ENCODE results near the gene MYCBPAP. TPM values are rescaled to one million over a fixed set of nuclear protein-coding genes. Genes with fewer than 3 reads are reported as not detected.
A peak's percentile ranks its signal among the peaks of the same experiment; 100 is the strongest.

The MYCBPAP gene, protein sequence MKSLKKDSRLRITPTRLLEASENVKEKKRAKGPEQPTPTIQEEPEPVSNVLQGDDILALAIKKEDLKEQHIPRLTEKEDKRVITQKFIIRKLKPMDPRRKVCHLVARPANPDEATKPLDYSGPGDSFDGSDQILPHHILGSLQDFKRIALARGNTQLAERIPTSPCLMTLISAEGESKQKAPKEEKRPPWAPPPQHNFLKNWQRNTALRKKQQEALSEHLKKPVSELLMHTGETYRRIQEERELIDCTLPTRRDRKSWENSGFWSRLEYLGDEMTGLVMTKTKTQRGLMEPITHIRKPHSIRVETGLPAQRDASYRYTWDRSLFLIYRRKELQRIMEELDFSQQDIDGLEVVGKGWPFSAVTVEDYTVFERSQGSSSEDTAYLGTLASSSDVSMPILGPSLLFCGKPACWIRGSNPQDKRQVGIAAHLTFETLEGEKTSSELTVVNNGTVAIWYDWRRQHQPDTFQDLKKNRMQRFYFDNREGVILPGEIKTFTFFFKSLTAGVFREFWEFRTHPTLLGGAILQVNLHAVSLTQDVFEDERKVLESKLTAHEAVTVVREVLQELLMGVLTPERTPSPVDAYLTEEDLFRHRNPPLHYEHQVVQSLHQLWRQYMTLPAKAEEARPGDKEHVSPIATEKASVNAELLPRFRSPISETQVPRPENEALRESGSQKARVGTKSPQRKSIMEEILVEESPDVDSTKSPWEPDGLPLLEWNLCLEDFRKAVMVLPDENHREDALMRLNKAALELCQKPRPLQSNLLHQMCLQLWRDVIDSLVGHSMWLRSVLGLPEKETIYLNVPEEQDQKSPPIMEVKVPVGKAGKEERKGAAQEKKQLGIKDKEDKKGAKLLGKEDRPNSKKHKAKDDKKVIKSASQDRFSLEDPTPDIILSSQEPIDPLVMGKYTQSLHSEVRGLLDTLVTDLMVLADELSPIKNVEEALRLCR
- total RNA-seq (1 to 10 TPM in 4 of 5 experiments, under 1 TPM in 1; 0.90 to 9.0 (median 8.6) TPM), polyA plus RNA-seq (under 1 TPM in 1 of 2 donors, not detected in 1; 0.59 TPM), total RNA-seq (2.8 reads per million, percentile 15 among the genes with 10 or more reads in this experiment)

DNA sequence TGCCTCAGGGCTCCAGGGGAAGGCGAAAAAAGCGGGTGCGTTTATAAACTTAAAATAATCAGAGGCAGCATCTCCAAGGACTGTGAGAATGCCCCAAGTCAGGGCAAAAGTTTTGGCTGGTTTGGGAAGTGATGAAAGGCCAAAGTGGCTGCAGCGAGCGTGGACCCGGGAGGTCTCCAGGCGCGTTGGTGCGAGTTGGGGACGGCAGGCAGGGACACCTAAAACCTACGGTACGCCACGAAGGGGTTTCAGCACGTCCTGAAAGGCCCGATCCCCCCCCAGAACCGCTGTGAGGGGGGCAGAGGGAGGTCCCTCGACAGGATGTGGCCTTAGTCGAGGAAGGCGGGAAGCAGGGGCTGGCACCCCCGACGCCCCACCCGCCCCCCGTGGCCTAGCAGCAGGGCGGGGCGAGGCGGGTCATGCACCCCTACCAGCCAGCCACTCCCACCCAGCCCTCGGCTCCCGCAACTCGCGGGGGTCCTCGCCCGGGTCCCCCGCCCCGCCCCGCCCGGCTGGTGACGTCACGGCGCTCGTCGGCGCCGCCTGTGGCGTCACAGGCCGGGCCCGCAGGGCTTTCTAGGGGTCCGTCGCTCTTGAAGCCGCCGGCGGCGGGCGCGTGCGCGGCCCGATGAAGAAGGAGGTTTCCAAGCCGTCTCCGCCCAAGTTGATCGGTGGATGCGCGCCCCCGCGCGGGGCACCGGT, at the start of gene MYCBPAP:
Gene MYCBPAP, plus strand, starts transcription at position 569 of the 702 bp plus-strand sequence. CDS start 236 bp downstream, outside the sequence.
- H3K36me3 Mint-ChIP-seq: peaks cover 0 to 3% (median 0%) of the 10 kb centered on the region in 5 donors
- H3K27me3 Mint-ChIP-seq: peaks cover 0 to 9% (median 0%) of the 10 kb centered on the region in 5 donors
- CTCF ChIA-PET: interaction anchor here (0.7 kb wide), 1 partner anchor 24 kb away, joined by 3 read pairs; no protein-coding TSS in a partner anchor
- POLR2A ChIA-PET: no interaction called here
- H3K4me1 Mint-ChIP-seq: peaks cover 0 to 52% (median 40%) of the 10 kb centered on the region in 7 donors
- peak within 1 kb of the TSS; percentile 84 to 96 (median 93) for H3K4me3 Mint-ChIP-seq
- DNase-seq: peak; percentile 64 to 85 (median 71)
- H3K4me3 ChIP-seq (ENCODE audit: low read length): peak within 1 kb of the TSS; percentile 71
- H3K27me3 ChIP-seq (ENCODE audit: control insufficient read depth in 2 of 2, insufficient read depth in 2 of 2, low read length in 2 of 2): no peaks in the 10 kb centered on the region
- ATAC-seq: peak; percentile 88
- H3K4me1 ChIP-seq (ENCODE audit: control insufficient read depth in 2 of 2, insufficient read depth in 2 of 2, low read length in 2 of 2): peaks cover 10 to 14% of the 10 kb centered on the region in 2 donors
- H3K9me3 Mint-ChIP-seq: no peaks in the 10 kb centered on the region
- no peaks in the 10 kb centered on the region for H3K9me3 ChIP-seq (ENCODE audit: control insufficient read depth in 2 of 3, low read length in 3 of 3)
- H3K36me3 ChIP-seq (ENCODE audit: control insufficient read depth in 2 of 3, insufficient read depth in 3 of 3, low read length in 3 of 3): no peaks in the 10 kb centered on the region
- intact Hi-C loops (cut with micrococcal nuclease): loop anchor here in 1 of 2 donors (1.0 to 2.0 kb wide), 2 partner anchors 30 to 35 kb away; partner anchors contain the start of gene RSAD1
- H3K27ac ChIP-seq (ENCODE audit: low read depth, low read length): peak within 1 kb of the TSS; percentile 75
- H3K27ac Mint-ChIP-seq: peak within 1 kb of the TSS; percentile 88 to 97 (median 94)

DNA sequence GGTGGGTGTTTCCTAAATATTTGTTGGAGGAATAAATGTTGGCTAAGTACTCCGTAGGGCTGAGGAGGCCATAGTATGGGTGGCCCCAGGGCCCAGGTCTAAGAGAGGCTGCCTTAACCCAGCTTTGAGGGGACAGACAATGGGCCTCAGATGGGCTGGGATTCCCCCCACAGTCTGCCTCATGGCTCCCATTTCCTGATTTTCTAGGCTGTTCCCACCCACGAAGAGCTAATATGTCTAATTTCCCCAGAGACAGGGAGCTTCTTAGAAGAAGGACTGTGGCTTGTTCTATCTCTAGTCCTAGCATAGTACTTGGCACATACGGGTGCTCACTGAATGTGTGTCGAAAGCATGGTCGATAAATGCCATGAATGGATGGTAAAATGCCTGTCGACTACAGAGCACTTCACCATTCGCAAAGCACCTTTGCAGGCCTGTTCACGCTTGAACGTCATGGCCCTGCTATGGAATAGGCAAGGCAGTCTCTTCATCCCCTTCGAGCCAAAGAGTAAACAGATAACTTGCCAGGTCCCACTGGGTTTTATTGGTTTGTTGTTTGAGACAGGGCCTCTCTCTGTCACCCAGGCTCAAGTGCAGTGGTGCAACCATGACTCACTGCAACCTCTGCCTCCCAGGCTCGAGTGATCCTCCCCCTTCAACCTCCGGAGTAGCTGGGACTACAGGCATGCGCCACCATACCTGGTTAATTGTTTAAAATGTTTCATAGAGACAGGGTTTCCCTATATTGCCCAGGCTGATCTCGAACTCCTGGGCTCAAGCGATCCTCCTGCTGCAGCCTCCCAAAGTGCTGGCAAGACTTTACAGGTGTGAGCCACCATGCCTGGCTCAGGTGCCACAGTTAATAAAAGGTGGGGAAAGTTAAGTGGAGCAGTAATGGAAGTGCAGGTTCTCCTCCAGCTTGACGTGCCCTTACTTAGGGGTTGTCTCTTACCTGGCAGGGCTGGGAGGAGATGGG, 49.2 kb upstream of the MYCBPAP start:
- peaks cover 0 to 2% (median 0%) of the 10 kb centered on the region in 7 donors for H3K4me1 Mint-ChIP-seq
- H3K9me3 Mint-ChIP-seq: no peaks in the 10 kb centered on the region
- Histone ChIP-seq H3K36me3 (ENCODE audit: control insufficient read depth in 2 of 3, insufficient read depth in 3 of 3, low read length in 3 of 3) (no peaks in the 10 kb centered on the region), H3K4me3 (ENCODE audit: low read length) (no peak overlapping the region), H3K4me1 (ENCODE audit: control insufficient read depth in 2 of 2, insufficient read depth in 2 of 2, low read length in 2 of 2) (no peaks in the 10 kb centered on the region), H3K9me3 (ENCODE audit: control insufficient read depth in 2 of 3, low read length in 3 of 3) (no peaks in the 10 kb centered on the region), H3K27me3 (ENCODE audit: control insufficient read depth in 2 of 2, insufficient read depth in 2 of 2, low read length in 2 of 2) (no peaks in the 10 kb centered on the region), H3K27ac (ENCODE audit: low read depth, low read length) (no peak overlapping the region)
- H3K4me3 Mint-ChIP-seq: no peak overlapping the region
- ChIA-PET CTCF (no interaction called here), POLR2A (no interaction called here)
- intact Hi-C loops (cut with micrococcal nuclease): no loop called here
- ATAC-seq: no peak
- DNase-seq: no peak
- H3K27me3 Mint-ChIP-seq: no peaks in the 10 kb centered on the region
- H3K36me3 Mint-ChIP-seq: peaks cover 0 to 4% (median 0%) of the 10 kb centered on the region in 5 donors
- peak overlapping the region in 1 of 9 donors; percentile 28 for H3K27ac Mint-ChIP-seq

DNA sequence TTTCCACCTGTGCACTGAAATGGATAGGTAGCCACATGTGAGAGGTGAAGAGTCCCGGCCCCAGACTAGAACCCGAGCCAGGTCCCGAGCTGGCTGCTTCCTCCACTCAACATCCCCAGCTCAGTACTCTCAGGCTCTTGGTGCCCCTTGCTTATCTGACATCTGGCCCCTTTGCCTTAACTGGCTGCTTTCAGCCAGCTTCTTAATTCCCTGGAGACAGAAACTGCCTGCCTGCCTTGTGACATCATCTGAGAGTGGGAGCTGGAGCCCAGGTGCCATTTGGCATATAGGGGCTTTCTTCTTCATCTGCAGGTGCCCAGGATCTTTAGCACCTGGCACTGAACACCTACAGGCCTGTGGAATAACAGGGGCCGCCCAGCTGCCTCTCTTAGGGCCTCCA, 48.5 kb upstream of the MYCBPAP start:
- POLR2A ChIA-PET: no interaction called here
- no peaks in the 10 kb centered on the region for H3K27me3 Mint-ChIP-seq

DNA sequence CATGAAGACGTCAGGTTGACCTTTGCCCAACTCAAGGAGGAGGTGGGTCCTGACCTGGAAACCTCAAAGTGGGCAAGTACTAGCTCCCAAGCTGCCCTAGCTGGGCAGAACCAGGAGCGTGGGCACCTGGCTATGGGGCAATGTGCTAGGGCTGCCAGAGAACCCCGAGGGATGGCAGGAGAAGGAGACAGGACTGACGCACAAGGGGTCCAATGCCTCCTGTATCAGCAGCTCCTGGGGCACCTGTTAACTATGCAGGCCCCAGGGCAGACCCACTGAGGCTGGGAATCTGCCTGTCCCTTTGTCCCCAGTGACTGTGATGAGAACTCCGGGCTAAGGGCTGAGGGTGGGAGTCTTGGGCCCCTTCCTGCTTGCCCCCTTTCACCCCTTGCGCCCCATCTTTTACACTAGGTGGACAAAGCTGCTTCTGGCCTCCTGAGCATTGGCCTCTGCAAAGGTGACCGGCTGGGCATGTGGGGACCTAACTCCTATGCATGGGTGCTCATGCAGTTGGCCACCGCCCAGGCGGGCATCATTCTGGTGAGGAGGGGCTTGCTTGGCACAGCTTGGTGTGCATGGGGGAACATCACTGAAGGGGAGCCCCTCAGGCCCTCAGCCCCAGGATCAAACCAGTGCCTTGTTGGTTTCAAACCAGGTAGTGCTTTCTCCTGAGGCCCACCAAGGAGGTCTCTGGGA, 47.3 kb upstream of the MYCBPAP start:
- no peaks in the 10 kb centered on the region for H3K9me3 ChIP-seq (ENCODE audit: control insufficient read depth in 2 of 3, low read length in 3 of 3)
- ATAC-seq (no peak), DNase-seq (no peak)
- H3K27me3 ChIP-seq (ENCODE audit: control insufficient read depth in 2 of 2, insufficient read depth in 2 of 2, low read length in 2 of 2): no peaks in the 10 kb centered on the region
- H3K27ac Mint-ChIP-seq: no peak overlapping the region
- peaks cover 0 to 2% (median 0%) of the 10 kb centered on the region in 7 donors for H3K4me1 Mint-ChIP-seq
- no peak overlapping the region for H3K27ac ChIP-seq (ENCODE audit: low read depth, low read length)
- ChIA-PET CTCF (no interaction called here), POLR2A (no interaction called here)
- intact Hi-C loops (cut with micrococcal nuclease): no loop called here
- H3K27me3 Mint-ChIP-seq: no peaks in the 10 kb centered on the region
- H3K36me3 Mint-ChIP-seq: peaks cover 0 to 6% (median 0%) of the 10 kb centered on the region in 5 donors
- peaks cover 0 to 3% (median 0%) of the 10 kb centered on the region in 11 donors for H3K9me3 Mint-ChIP-seq
- no peaks in the 10 kb centered on the region for H3K4me1 ChIP-seq (ENCODE audit: control insufficient read depth in 2 of 2, insufficient read depth in 2 of 2, low read length in 2 of 2)
- H3K36me3 ChIP-seq (ENCODE audit: control insufficient read depth in 2 of 3, insufficient read depth in 3 of 3, low read length in 3 of 3): no peaks in the 10 kb centered on the region
- no peak overlapping the region for H3K4me3 Mint-ChIP-seq
- H3K4me3 ChIP-seq (ENCODE audit: low read length): no peak overlapping the region

More for the DNA sequence above, 48.5 kb upstream of the MYCBPAP start:
- Mint-ChIP-seq H3K36me3 (peaks cover 0 to 4% (median 0%) of the 10 kb centered on the region in 5 donors), H3K4me1 (peaks cover 0 to 2% (median 0%) of the 10 kb centered on the region in 7 donors), H3K27ac (no peak overlapping the region), H3K9me3 (no peaks in the 10 kb centered on the region), H3K4me3 (no peak overlapping the region)
- ATAC-seq: no peak
- Histone ChIP-seq H3K36me3 (ENCODE audit: control insufficient read depth in 2 of 3, insufficient read depth in 3 of 3, low read length in 3 of 3) (no peaks in the 10 kb centered on the region), H3K9me3 (ENCODE audit: control insufficient read depth in 2 of 3, low read length in 3 of 3) (no peaks in the 10 kb centered on the region), H3K27ac (ENCODE audit: low read depth, low read length) (no peak overlapping the region), H3K4me3 (ENCODE audit: low read length) (no peak overlapping the region), H3K27me3 (ENCODE audit: control insufficient read depth in 2 of 2, insufficient read depth in 2 of 2, low read length in 2 of 2) (no peaks in the 10 kb centered on the region), H3K4me1 (ENCODE audit: control insufficient read depth in 2 of 2, insufficient read depth in 2 of 2, low read length in 2 of 2) (no peaks in the 10 kb centered on the region)
- CTCF ChIA-PET: no interaction called here
- intact Hi-C loops (cut with micrococcal nuclease): no loop called here
- DNase-seq: no peak

DNA sequence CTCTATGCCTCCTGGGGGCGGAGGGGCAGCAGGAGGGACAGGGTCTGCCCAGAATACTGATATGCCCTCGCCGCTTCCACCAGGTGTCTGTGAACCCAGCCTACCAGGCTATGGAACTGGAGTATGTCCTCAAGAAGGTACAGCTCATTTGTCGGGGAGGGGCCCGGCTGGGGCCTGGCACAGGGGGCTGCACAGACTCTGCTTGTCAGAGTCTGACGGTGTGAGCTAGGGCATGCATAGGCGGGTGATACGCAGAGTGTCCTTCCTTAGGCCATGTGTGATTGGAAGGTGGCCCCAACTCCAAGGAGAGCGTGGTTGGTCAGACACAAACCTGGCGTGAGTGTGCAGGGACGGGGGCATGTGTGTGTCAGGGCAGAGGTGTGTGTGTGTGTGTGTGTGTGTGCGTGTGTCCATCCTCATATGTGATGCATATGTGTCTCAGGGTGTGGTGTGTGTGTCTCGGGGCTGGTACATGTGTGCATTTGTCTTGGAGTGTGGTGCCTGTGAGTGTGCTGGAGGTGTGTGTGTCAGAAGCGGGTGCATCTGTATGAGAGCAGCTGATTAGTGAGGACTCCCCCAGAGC, 46.6 kb upstream of the MYCBPAP start:
- Histone ChIP-seq H3K27ac (ENCODE audit: low read depth, low read length) (no peak overlapping the region), H3K9me3 (ENCODE audit: control insufficient read depth in 2 of 3, low read length in 3 of 3) (no peaks in the 10 kb centered on the region), H3K4me3 (ENCODE audit: low read length) (no peak overlapping the region), H3K36me3 (ENCODE audit: control insufficient read depth in 2 of 3, insufficient read depth in 3 of 3, low read length in 3 of 3) (no peaks in the 10 kb centered on the region), H3K27me3 (ENCODE audit: control insufficient read depth in 2 of 2, insufficient read depth in 2 of 2, low read length in 2 of 2) (no peaks in the 10 kb centered on the region), H3K4me1 (ENCODE audit: control insufficient read depth in 2 of 2, insufficient read depth in 2 of 2, low read length in 2 of 2) (no peaks in the 10 kb centered on the region)
- Mint-ChIP-seq H3K27ac (peak overlapping the region in 1 of 9 donors; percentile 21), H3K4me1 (peaks cover 0 to 2% (median 0%) of the 10 kb centered on the region in 7 donors), H3K36me3 (peaks cover 0 to 6% (median 0%) of the 10 kb centered on the region in 5 donors), H3K9me3 (peaks cover 0 to 3% (median 0%) of the 10 kb centered on the region in 11 donors), H3K4me3 (no peak overlapping the region), H3K27me3 (no peaks in the 10 kb centered on the region)
- ATAC-seq (no peak), DNase-seq (no peak)
- CTCF ChIA-PET: no interaction called here
- intact Hi-C loops (cut with micrococcal nuclease): no loop called here
- POLR2A ChIA-PET: no interaction called here
